ENCODE measurements around the gene IGIP.

IGIP gene

DNA sequence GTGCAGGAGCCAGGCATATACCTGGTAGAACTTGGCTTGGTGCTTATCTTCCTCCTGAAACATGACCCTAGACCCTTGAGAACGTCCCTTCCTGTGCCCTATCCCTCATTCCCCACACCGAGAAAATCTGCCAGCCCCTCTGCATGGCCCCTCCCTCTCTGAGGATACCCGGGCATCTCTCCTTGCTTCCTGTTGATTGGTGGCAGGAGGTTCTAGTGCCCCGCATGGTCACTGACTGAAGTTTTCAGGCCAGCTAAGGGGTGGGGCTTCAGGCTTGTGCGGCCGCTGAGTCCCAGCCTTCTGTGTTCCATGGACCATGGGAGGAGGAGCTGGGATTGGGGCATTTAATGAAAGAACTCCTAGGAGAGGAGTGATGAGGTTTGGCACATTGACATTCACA lies 22.8 kb downstream of the IGIP start:
- TF ChIP-seq POLR2A (IDR thresholded peaks at IDR 0.05; ENCODE audit: extremely low read depth, insufficient read length) (no peak), MYC (IDR thresholded peaks at IDR 0.05; ENCODE audit: low read depth, low read length) (no peak), CTCF (IDR thresholded peaks at IDR 0.05; ENCODE audit: low read depth, low read length) (no peak)
- TF ChIP-seq, protein P1, sequence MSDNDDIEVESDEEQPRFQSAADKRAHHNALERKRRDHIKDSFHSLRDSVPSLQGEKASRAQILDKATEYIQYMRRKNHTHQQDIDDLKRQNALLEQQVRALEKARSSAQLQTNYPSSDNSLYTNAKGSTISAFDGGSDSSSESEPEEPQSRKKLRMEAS (IDR thresholded peaks at IDR 0.05; ENCODE audit: low read depth, low read length): no peak
- DNase-seq (ENCODE audit: low read depth): no peak
- no peak overlapping the region for H3K4me3 ChIP-seq (ENCODE audit: low read depth, low read length)

GRCh38 chr5:140150201-140150600 lies 24.5 kb downstream of the IGIP start:
- H3K4me3 ChIP-seq (ENCODE audit: low read depth, low read length): no peak overlapping the region
- no peak for DNase-seq (ENCODE audit: low read depth)
- TF ChIP-seq MYC (IDR thresholded peaks at IDR 0.05; ENCODE audit: low read depth, low read length) (no peak), CTCF (IDR thresholded peaks at IDR 0.05; ENCODE audit: low read depth, low read length) (no peak), POLR2A (IDR thresholded peaks at IDR 0.05; ENCODE audit: extremely low read depth, insufficient read length) (no peak)
- TF ChIP-seq, protein P1 (IDR thresholded peaks at IDR 0.05; ENCODE audit: low read depth, low read length): no peak

DNA sequence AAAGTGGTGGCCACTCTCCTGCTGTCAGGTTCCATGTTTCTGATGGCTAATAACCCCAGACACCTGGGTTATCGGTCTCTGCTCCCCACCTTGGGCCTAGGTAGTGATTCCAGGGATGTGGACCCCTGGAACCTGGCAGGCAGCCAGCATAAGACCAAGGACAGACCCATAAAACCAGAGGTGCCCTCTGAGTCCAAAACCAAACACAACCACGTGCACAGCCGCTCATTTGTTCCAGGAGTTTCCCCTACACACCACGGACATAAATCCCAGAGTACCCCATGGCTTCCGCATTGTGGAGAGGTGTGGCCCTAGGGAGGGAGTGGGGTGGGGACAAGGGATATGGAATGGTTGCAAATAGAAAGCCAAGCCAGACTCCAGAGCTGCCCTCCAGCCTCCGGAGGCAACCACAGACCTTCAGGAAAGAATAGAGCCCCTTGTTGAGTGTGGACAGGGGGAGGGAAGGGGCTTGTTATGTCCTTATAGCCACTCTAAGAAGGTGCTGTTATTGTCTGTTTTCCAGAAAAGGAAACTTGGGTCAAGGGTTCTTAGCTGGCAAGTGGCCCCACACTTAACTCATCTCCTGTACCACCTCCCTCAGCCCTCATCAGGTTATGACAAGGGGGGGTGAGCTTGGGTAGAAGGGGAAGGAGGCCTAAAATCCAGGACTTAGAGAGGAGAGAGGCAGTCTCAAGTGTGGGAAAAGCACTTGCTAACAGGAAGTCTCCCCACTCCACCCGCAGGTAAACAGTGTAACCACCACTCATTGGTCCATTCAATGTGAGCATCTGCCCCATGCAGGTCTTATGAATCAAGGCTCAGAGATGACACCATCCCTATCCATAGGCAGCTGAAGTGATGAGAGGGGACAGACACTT lies 25.6 kb downstream of the IGIP start:
- no peak overlapping the region for H3K4me3 ChIP-seq (ENCODE audit: low read depth, low read length)
- no peak for TF ChIP-seq CTCF (IDR thresholded peaks at IDR 0.05; ENCODE audit: low read depth, low read length)
- TF ChIP-seq, protein P1 (IDR thresholded peaks at IDR 0.05; ENCODE audit: low read depth, low read length): no peak
- no peak for DNase-seq (ENCODE audit: low read depth)

DNA sequence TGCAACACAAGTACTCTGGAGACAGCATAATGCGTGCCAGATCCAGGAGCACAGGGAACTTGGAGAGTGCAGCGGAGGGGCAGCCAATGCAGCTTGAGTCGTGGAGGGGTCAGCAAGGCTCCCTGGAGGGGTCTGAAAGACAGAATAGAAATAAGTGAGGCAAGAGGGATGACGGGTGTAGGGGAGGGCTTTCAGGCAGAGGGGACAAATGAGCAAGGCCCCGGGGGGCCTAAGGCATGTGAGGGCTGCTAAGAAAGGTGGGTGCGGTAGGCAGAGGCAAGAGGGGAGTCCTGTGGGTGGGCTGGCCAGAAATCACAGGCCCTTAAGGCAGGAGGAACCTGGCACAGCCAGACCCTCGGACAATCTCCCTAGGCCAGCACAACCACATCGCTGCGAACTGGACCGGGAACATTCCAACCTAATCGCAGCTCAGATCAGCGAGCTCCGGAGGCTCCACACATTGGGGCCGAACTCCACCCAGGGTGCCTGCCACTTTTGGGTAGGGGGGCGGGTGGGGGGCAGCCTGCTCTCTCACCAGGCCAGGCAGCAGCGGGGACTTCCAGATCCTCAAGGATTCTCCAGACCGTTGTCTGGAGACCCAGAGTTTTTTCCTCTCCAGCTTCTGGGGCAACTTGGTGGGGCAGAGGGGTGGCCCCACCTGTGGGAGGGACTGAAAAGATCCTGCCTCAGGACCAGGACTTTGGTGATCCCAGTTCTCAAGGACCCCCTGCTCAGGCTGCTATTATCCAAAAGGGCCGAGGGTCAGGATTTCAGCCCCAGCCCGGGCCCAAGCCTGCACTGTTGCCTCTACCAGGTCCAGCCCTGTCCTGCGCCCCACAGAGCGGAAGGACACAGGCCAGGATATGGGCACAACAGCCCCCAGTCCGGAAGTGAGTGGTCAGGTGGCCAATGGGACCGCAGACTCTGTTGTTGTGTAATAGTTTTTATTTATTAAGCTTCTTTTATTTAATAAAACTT lies 26.6 kb downstream of the IGIP start:
- TF ChIP-seq MYC (IDR thresholded peaks at IDR 0.05; ENCODE audit: low read depth, low read length): no peak
- no peak for TF ChIP-seq POLR2A (IDR thresholded peaks at IDR 0.05; ENCODE audit: extremely low read depth, insufficient read length)
- TF ChIP-seq, protein P1 (IDR thresholded peaks at IDR 0.05; ENCODE audit: low read depth, low read length): no peak
- no peak for TF ChIP-seq CTCF (IDR thresholded peaks at IDR 0.05; ENCODE audit: low read depth, low read length)
- no peak overlapping the region for H3K4me3 ChIP-seq (ENCODE audit: low read depth, low read length)
- no peak for DNase-seq (ENCODE audit: low read depth)

GRCh38 chr5:140153255-140153654 lies 27.5 kb downstream of the IGIP start:
- H3K4me3 ChIP-seq (ENCODE audit: low read depth, low read length): no peak overlapping the region
- no peak for DNase-seq (ENCODE audit: low read depth)
- no peak for TF ChIP-seq CTCF (IDR thresholded peaks at IDR 0.05; ENCODE audit: low read depth, low read length)

Data from NB4 (cell line).